H1 (cell line): ENCODE results near the gene FGFRL1. TPM values are rescaled to one million over a fixed set of nuclear protein-coding genes. Genes with fewer than 3 reads are reported as not detected.

Experiments used
- CTCF ChIA-PET: fragments of 300-600 bp; sonication (Branson Sonifier 250); formaldehyde crosslinking; loops from one replicate; lab custom pipeline; 2021; ENCODE audit not compliant: partially characterized antibody; lab: Charles Lee
- POLR2A ChIA-PET: fragments of 300-600 bp; sonication (Branson Sonifier 250); formaldehyde crosslinking; loops from one replicate; lab custom pipeline; 2021; ENCODE audit warnings: inconsistent platforms; ENCODE audit not compliant: partially characterized antibody; lab: Charles Lee
- DNase-seq, 2 experiments: peaks; one replicate each; pipeline versions ENCODE4 v3.0.0 to v3.0.0-alpha.2; 2010 to 2022; ENCODE audit warnings: low spot score in 2 of 2, low read depth in 1 of 2, mixed read lengths in 1 of 2
- FAIRE-seq: peaks from 2 replicates; lab custom pipeline; 2011; peaks lifted over from hg19 to GRCh38; lab: Jason Lieb, UNC
- H2AFZ ChIP-seq: 2 replicates; pipeline ENCODE4 v1.8.1; 2012; ENCODE audit warnings: low read length, inconsistent platforms
- H2AK5ac ChIP-seq: 2 replicates; pipeline ENCODE4 v1.6.1; 2013; ENCODE audit warnings: low read depth, low read length
- H2BK120ac ChIP-seq: replicated peaks from 2 replicates; pipeline ENCODE3; 2013; ENCODE audit warnings: low read depth, low read length, inconsistent platforms
- H2BK12ac ChIP-seq: 2 replicates; pipeline ENCODE4 v1.6.1; 2013; ENCODE audit warnings: low read depth, low read length
- H2BK15ac ChIP-seq: 2 replicates; pipeline ENCODE4 v1.6.1; 2013; ENCODE audit warnings: low read length
- H2BK20ac ChIP-seq: 2 replicates; pipeline ENCODE4 v1.6.1; 2013; ENCODE audit warnings: low read length
- H2BK5ac ChIP-seq: 2 replicates; pipeline ENCODE4 v1.6.1; 2013; ENCODE audit warnings: low read depth, low read length
- H3K14ac ChIP-seq: 2 replicates; pipeline ENCODE4 v1.6.1; 2013; ENCODE audit warnings: inconsistent platforms; ENCODE audit not compliant: insufficient read length
- H3K18ac ChIP-seq: 2 replicates; pipeline ENCODE4 v1.6.1; 2013; ENCODE audit warnings: low read length; ENCODE audit errors: extremely low read depth
- H3K23ac ChIP-seq: 2 replicates; pipeline ENCODE4 v1.6.1; 2013; ENCODE audit warnings: inconsistent platforms; ENCODE audit not compliant: insufficient read length
- H3K23me2 ChIP-seq: 2 replicates; pipeline ENCODE4 v1.6.1; 2013; ENCODE audit warnings: low read depth, low read length
- H3K27ac ChIP-seq: 2 replicates; pipeline ENCODE4 v1.6.1; 2011; ENCODE audit warnings: low read depth, low read length, inconsistent platforms
- H3K27me3 ChIP-seq, 4 experiments: replicated peaks in 1 of 4; 1 replicate in 1 of 4; 2 replicates in 3 of 4; pipeline versions ENCODE4 v1.6.1 to v1.8.1; 2011 to 2013; ENCODE audit warnings: low read length in 3 of 4, mild to moderate bottlenecking in 3 of 4, inconsistent platforms in 2 of 4, mixed read lengths in 2 of 4, moderate library complexity in 1 of 4; ENCODE audit not compliant: control insufficient read depth in 3 of 4, insufficient read depth in 3 of 4; ENCODE audit errors: extremely low read depth in 1 of 4
- H3K36me3 ChIP-seq, 4 experiments: 2 replicates each; pipeline versions ENCODE4 v1.6.1 to v1.8.1; 2011 to 2013; ENCODE audit warnings: mild to moderate bottlenecking in 4 of 4, low read length in 3 of 4, moderate library complexity in 2 of 4, control low read depth in 1 of 4, inconsistent platforms in 1 of 4; ENCODE audit not compliant: insufficient read depth in 4 of 4, control insufficient read depth in 2 of 4
- H3K4ac ChIP-seq: replicated peaks from 2 replicates; pipeline ENCODE3; 2013; ENCODE audit warnings: low read length, low read depth, mixed read lengths, inconsistent platforms; ENCODE audit not compliant: insufficient read length
- H3K4me1 ChIP-seq, 4 experiments: replicated peaks in 1 of 4; 1 replicate in 1 of 4; 2 replicates in 3 of 4; pipeline versions ENCODE4 v1.6.1 to v1.8.1; 2011 to 2013; ENCODE audit warnings: low read length in 3 of 4, inconsistent platforms in 2 of 4, mixed read lengths in 1 of 4; ENCODE audit not compliant: insufficient read depth in 4 of 4, control insufficient read depth in 3 of 4
- H3K4me2 ChIP-seq, 2 experiments: 2 replicates each; pipeline versions ENCODE4 v1.6.1 to v1.8.1; 2011 to 2013; ENCODE audit warnings: low read depth in 2 of 2, low read length in 2 of 2, control low read depth in 1 of 2, inconsistent platforms in 1 of 2, mild to moderate bottlenecking in 1 of 2; ENCODE audit not compliant: insufficient read depth in 1 of 2
- H3K4me3 ChIP-seq, 4 experiments: fragments of 200-600, 300-600 bp in 1 of 4; sonication (generic), shearing (Covaris generic), sonication (Bioruptor Twin) in 1 of 4; 2 replicates each; pipeline versions ENCODE4 v1.5.1 to v1.8.1; 2011 to 2016; ENCODE audit warnings: low read length in 4 of 4, low read depth in 3 of 4, control low read depth in 2 of 4, inconsistent platforms in 2 of 4, mild to moderate bottlenecking in 2 of 4, mixed read lengths in 1 of 4, moderate library complexity in 1 of 4; ENCODE audit not compliant: insufficient read depth in 2 of 4; ENCODE audit errors: extremely low read depth in 1 of 4
- H3K56ac ChIP-seq: replicated peaks from 2 replicates; pipeline ENCODE3; 2013; ENCODE audit warnings: low read depth, mild to moderate bottlenecking, mixed read lengths, low read length, inconsistent platforms; ENCODE audit not compliant: insufficient read length
- H3K79me1 ChIP-seq: 2 replicates; pipeline ENCODE4 v1.6.1; 2013; ENCODE audit warnings: low read depth, low read length, control low read depth
- H3K79me2 ChIP-seq, 2 experiments: 2 replicates each; pipeline versions ENCODE4 v1.6.1 to v1.8.1; 2012 to 2013; ENCODE audit warnings: low read length in 2 of 2, mild to moderate bottlenecking in 2 of 2, inconsistent platforms in 1 of 2; ENCODE audit not compliant: insufficient read depth in 2 of 2, control insufficient read depth in 1 of 2
- H3K9ac ChIP-seq, 4 experiments: replicated peaks in 1 of 4; 1 replicate in 1 of 4; 2 replicates in 3 of 4; pipeline versions ENCODE4 v1.6.1 to v1.8.1; 2011 to 2013; ENCODE audit warnings: low read depth in 3 of 4, low read length in 3 of 4, control low read depth in 2 of 4, mild to moderate bottlenecking in 2 of 4, moderate library complexity in 2 of 4, inconsistent platforms in 1 of 4; ENCODE audit errors: extremely low read depth in 1 of 4
- H3K9me3 ChIP-seq, 2 experiments: 2 replicates each; pipeline versions ENCODE4 v1.6.1 to v1.8.1; 2012 to 2013; ENCODE audit warnings: mild to moderate bottlenecking in 2 of 2, moderate library complexity in 2 of 2, control low read depth in 1 of 2, inconsistent platforms in 1 of 2, low read depth in 1 of 2, low read length in 1 of 2, mixed read lengths in 1 of 2; ENCODE audit not compliant: insufficient read depth in 2 of 2
- H4K20me1 ChIP-seq, 2 experiments: replicated peaks in 1 of 2; 2 replicates each; pipeline versions ENCODE3 to v1.8.1; 2011 to 2013; ENCODE audit warnings: inconsistent platforms in 2 of 2, low read length in 2 of 2, mild to moderate bottlenecking in 1 of 2; ENCODE audit not compliant: insufficient read depth in 2 of 2, control insufficient read depth in 1 of 2
- H4K5ac ChIP-seq: 2 replicates; pipeline ENCODE4 v1.6.1; 2013; ENCODE audit warnings: low read length, low read depth, mixed read lengths, inconsistent platforms; ENCODE audit not compliant: insufficient read length
- H4K8ac ChIP-seq: 2 replicates; pipeline ENCODE4 v1.8.0; 2013; ENCODE audit warnings: mild to moderate bottlenecking, moderate library complexity, low read length, inconsistent platforms; ENCODE audit not compliant: insufficient read depth; ENCODE audit errors: extremely low read depth
- H4K91ac ChIP-seq: replicated peaks from 2 replicates; pipeline ENCODE3; 2013; ENCODE audit warnings: low read length, mixed read lengths, inconsistent platforms; ENCODE audit not compliant: insufficient read length
- KDM1A ChIP-seq: fragments of 200-600, 300-600 bp; sonication (generic); IDR thresholded peaks from 2 replicates; pipeline ENCODE4 v1.7.1; 2016; ENCODE audit warnings: mild to moderate bottlenecking, low read length, borderline replicate concordance
- RBBP5 ChIP-seq: IDR thresholded peaks from 2 replicates; pipeline ENCODE4 v1.7.1; 2012; ENCODE audit warnings: low read depth, mild to moderate bottlenecking, inconsistent platforms, low read length, moderate library complexity, borderline replicate concordance
- TCF12 ChIP-seq: IDR thresholded peaks from 2 replicates; pipeline ENCODE4 v1.6.1; 2011; ENCODE audit warnings: low read depth, mild to moderate bottlenecking, low read length
- WGBS, 2 experiments: shearing (Covaris generic) in 1 of 2; methylation state at CpG; one replicate each; pipeline versions ENCODE4 v1.1.6 to v1.1.7; 2013 to 2015; ENCODE audit warnings: low lambda C conversion rate in 2 of 2, mixed read lengths in 2 of 2, inconsistent platforms in 1 of 2, low coverage in 1 of 2, missing lambda C conversion rate in 1 of 2; ENCODE audit not compliant: insufficient replicate concordance in 2 of 2, insufficient coverage in 1 of 2, insufficient read length in 1 of 2; ENCODE audit errors: extremely low coverage in 1 of 2, missing lambda C conversion rate in 1 of 2; 5-methylcytosine and 5-hydroxymethylcytosine counted together
- polyA plus RNA-seq, 7 experiments: library from polyadenylated mRNA; depleted of rRNA in 3 of 7; stranded (reverse) in 5 of 7; unstranded in 2 of 7; fragments of >200 nt in 5 of 7; fragments of 200-250 nt in 2 of 7; gene quantifications; 1 replicate in 5 of 7; 2 replicates in 1 of 7; 4 replicates in 1 of 7; pipeline versions ENCODE4 v1.2.1 to v1.2.3, GENCODE V29; 2011 to 2013; ENCODE audit warnings: missing spikeins in 2 of 7, mixed read lengths in 2 of 7
- total RNA-seq: library from RNA; stranded (reverse); fragmentation: NEBNext Ultra II Directional; extraction: Animal tissue kit (Norgen Biotek cat#: 25700); gene quantifications from 2 replicates; pipeline ENCODE4 v1.2.1, GENCODE V29; 2021

FGFRL1 gene
- total and polyA plus RNA-seq, 2 of the 8 experiments (the other 6 are each of a cell fraction or from before 2014, with no cell fraction given) = 18.9 to 34.6 TPM

GRCh38 chr4:1023075-1023640 is 11.7 kb downstream of the FGFRL1 start:
- H3K23ac ChIP-seq = no peak overlapping the region
- no peak for DNase-seq
- no peak overlapping the region for H3K4me3 ChIP-seq
- H2BK20ac ChIP-seq = no peak overlapping the region
- H2BK15ac ChIP-seq = no peak overlapping the region
- TF ChIP-seq KDM1A (no peak), TCF12 (no peak), RBBP5 (no peak)
- TF ChIP-seq, all 59 proteins: peak for 0
- WGBS, 2 experiments = 88% methylated on average over 12 of the region's 20 CpGs; no CpG with 5 or more reads in 1 of the 2 experiments
- H2BK120ac ChIP-seq = no peak overlapping the region
- no peak overlapping the region for H2AK5ac ChIP-seq
- ChIA-PET POLR2A (interaction anchor here (1.3 kb wide), 1 partner anchor 9 kb away, joined by 4 read pairs; no protein-coding TSS in a partner anchor), CTCF (interaction anchor here (0.6 kb wide), 1 partner anchor 493 kb away, joined by 3 read pairs; no protein-coding TSS in a partner anchor)
- no peak overlapping the region for H4K8ac ChIP-seq
- H3K9me3 ChIP-seq = no peaks in the 10 kb centered on the region
- no peak overlapping the region for H3K56ac ChIP-seq
- FAIRE-seq = no peak
- peaks cover 0 to 10% (median 5%) of the 10 kb centered on the region in 4 experiments; a peak in 5 of 7 replicates for H3K4me1 ChIP-seq
- H3K14ac ChIP-seq = no peak overlapping the region
- no peak overlapping the region for H3K4me2 ChIP-seq
- H3K79me1 ChIP-seq = peaks cover 4% of the 10 kb centered on the region; the same call in 1 of the 2 replicates
- no peak overlapping the region for H4K5ac ChIP-seq
- no peaks in the 10 kb centered on the region; the same call in 1 of the 2 replicates for H3K23me2 ChIP-seq
- peaks cover 2 to 21% of the 10 kb centered on the region in 2 experiments for H4K20me1 ChIP-seq
- 0 out of 7 replicates have a peak, but pooled peaks cover 0 to 5% (median 0%) of the 10 kb centered on the region in 4 experiments for H3K27me3 ChIP-seq
- no peak overlapping the region for H2AFZ ChIP-seq
- no peak overlapping the region for H3K9ac ChIP-seq
- H2BK5ac ChIP-seq = no peak overlapping the region
- H3K79me2 ChIP-seq = no peaks in the 10 kb centered on the region
- peaks cover 0 to 9% (median 8%) of the 10 kb centered on the region in 4 experiments; a peak in 5 of 8 replicates for H3K36me3 ChIP-seq
- H3K18ac ChIP-seq = no peak overlapping the region
- H4K91ac ChIP-seq = no peak overlapping the region
- no peak overlapping the region for H3K4ac ChIP-seq
- H3K27ac ChIP-seq = no peak overlapping the region
- no peak overlapping the region for H2BK12ac ChIP-seq
